GM21367 (cell line): ENCODE results near the gene MOCS3.
"Not testable (repeated sequence)": the region's sequence is repeated elsewhere in the genome, so short reads cannot be mapped to it uniquely, and the experiment has no call there.

Source experiments
- ATAC-seq: cut with Tn5 transposase; IDR thresholded peaks from one replicate; pipeline ENCODE4 v1.9.1; 2021; ENCODE audit not compliant: unreplicated experiment

The MOCS3 gene

DNA sequence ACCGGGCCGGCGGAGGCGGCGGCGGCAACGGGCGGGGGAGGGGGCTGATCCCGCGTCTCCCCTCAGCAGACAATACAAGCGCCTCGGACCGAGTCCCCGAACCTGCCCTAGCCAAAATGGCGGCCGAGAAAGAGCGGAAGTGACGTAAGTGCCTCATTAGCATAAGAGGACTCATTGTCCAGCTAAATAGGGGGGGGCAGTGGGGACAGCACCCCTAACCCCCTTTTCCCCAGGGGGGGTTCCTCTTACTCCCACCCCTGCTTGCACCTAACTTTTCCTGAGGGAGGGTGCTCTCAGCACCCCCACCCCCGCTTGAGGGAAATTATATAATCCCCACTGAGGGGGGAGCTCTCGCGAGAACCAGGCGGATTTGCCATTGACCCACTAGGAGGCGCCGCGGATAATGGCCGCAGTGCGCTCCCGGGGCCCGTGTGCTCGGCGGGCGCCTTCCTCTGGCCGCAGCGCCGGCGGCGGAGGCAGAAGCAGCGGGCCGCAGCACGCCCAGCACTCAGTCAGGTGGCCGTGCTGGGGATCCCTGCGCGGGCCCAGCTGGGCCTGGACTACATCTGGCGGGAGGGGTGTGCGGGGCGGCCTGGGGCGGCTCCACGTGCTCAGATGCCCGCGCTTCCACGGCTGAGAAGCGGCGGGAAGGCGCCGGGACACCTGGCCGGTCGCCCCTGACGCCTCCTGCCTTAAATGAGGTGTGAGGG lies 27.2 kb upstream of the MOCS3 start, which contains the start of gene ADNP:
Gene ADNP (minus strand): TSS at position 132 of the 710 bp plus-strand sequence. CDS start 27,441 bp downstream, outside the sequence.
- ATAC-seq: peak; percentile 46

DNA sequence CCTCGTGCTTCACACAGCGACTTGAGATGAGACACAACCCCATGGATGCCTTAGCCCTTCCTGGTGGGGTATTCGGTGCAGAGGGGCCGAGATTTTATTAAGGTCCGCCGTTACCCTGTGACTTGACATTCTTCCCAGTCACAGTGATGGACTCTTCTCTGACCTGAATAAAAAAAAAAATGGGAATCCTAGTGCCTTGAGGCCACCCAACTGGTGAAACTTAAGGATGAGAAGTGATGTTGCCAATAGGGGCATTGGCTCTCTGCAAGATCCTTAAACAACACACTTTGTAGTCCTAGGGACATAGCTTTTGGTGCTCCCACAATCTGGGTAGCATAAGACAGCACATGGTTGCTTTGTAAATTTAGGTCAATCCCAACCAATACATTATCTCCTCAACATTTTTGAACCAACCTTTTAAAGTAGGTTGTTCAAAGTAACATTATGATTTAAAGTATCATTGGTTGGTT lies 26.6 kb upstream of the MOCS3 start:
- ATAC-seq: no peak

DNA sequence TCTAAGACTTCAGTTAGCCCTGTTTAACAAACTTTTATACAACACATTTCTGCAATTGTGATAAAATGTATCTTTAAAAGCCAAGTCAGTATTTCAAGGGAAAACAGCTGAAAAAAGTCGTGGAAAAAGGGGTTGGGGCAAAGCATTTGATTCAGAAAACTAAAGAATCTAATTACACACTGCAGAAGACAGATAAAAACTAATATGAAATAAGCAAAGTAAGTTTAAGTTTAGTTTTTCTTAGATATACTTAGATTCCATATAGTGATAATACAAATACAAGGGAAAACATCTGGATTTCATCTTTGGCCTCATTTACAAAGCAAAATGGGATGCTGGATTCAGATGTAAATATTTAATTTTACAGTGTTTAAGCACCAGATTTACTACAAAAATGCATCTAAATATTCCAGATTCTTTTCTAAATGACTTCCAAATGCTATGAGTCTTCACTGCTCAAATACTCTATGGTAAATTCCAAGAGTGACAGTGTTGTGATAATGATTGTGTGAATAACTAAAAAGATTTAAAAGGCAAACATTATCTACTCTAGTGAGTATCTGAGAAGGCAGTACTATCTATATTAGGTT lies 25.8 kb upstream of the MOCS3 start:
- ATAC-seq: no peak

DNA sequence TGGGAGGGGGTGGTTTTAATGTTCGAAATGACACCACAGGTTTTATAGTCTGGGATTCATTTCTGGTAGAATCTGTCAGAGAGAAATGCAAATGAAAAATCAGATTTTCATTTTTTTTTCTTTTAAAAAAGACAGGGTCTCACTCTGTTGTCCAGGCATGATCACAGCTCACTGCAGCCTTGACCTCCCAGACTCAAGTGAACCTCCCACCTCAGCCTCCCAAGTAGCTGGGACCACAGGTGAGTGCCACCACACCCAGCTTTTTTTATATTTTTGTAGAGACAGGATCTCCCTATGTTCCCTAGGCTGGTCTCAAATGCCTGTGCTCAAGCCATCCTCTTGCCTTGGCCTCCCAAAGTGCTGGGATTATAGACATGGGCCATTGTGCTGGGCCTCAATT lies 25.0 kb upstream of the MOCS3 start:
- ATAC-seq: no peak

DNA sequence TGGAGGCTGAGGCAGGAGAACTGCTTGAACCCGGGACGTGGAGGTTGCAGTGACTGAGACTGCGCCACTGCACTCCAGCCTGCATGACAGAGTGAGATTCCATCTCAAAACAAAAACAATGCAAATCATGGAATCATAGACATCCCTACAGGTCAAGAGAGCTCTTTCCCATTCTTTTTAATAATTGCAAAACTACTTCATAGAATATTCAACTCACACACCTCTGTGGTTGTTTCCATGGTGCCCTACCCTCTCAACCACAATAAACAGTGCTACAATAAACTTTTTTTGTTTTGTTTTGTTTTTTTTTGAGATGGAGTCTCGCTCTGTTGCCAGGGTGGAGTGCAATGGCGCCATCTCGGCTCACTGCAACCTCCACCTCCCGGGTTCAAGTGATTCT lies 15.5 kb upstream of the MOCS3 start:
- ATAC-seq: no peak

DNA sequence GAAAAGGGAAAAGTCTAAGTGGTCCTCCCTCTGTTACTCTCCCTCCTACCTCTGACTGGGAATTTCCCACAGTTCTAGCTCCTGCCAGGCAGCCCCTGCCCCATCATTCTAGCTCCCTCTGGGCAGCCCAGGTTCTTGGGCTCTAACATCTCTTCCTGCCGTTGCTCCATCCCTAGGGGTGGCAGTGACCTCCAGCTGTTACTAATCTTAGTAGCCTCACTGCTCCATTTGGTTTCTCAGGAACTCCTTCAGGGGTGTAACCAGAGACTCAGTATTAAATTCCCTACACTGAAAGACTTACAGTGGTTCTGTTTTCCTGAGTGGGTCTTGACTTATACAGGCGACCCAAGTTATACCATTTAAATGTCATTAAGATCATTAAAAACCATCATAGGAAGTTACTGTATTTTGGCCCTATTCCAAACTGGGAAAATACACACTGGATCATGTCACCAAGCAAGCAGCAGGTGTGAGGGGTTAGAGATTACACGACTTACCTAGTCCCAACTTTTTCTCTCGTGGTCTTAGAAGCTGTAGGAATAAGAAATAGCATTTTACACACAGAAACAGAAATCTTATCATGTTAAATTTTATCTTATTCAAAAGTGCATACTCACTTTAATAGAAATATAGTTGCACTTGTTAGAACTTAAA lies 10.4 kb upstream of the MOCS3 start:
- ATAC-seq: no peak

DNA sequence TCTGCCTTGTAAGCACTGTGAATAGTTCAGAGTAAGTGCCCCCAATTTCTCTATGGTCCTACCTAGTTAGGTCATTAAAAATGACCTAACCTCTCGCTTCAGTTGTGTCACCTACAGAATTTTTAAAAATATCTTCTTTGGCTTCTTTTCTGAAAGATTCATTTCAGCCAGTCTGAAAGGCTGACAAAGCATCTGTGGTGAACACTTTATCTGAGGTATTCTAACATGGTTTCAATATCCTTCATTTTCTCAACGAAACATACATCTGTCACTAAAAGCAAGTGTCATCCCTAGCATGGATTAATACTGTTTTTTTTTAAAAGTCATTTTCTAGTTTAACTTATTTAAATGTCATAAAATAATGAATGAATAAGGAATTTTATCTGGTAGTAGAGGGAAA lies 5.4 kb upstream of the MOCS3 start:
- ATAC-seq: no peak

DNA sequence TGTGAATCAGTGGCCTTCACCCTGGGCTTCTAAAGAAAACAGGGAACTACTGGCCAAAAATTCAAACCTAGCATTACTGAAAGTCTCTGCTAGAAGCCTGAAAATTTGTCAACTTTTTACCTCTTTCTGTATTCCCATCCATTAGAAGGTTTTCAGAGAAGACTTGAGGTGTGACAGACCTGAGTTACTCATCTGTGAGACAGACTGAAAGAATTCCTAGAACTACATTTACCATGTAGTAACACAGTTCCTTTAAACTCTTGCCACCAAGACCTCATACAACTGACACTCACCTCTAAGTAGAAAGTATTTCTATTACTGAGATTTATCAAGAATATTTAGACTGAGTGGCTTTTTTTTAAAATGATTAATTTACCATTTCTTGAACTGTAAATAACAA lies 4.8 kb upstream of the MOCS3 start:
- ATAC-seq: no peak

DNA sequence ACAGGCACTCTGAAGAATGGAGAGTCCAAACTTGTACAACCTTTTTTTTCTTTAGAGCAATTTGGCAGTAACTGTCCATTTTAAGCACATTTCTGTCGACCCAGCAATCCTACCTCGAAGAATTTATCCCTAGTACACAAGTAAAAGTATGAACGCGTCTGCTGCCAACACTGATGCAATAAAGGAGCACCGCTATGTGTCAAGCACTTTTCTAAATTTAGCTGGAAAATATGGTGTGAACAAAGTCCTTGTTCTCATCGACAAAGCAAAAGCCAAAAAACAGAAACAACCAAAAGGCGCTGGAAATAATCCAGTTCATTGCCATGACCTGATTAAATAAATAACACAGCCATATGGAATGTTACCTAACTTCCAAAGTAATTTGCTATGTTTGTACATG lies 1.3 kb upstream of the MOCS3 start:
- ATAC-seq: no peak

DNA sequence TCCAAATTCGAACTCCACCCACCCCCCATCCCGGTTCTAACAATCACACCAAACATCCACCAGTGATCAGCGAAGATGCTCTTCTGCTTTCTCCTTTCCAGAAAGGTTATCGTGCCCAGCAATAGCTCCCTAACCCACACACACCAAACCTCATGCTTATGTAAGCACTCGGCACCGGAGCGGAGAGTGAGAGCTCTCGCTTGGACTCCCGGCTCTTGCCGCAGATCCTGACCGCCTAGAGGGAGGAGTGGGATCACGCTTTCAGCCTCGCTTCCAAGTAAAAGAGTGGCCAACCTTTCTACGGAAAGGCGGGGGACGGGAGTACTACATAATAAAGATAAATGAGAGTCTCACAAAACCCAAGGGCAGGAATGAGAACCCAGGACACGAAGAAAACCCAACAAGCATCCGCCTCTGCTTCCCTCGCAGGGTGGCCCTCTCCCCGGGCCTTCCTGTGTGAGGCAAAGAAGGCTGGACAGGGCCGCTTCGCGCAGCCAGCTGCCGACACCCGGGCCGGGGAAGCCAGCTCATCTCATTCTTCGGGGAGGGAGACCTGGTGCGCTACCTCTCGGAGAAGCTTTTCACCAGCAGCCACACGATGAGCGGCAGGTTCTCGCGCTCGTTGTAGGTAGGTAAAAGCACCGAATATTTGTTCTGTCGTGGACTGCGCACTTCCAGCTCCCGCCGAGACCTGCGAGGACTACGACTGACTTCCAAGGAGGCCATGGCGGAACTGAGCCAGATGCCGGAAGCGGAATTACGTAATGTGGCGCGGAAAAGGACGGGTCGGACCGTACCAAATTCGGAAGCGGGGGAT lies 612 bp upstream of the MOCS3 start, which contains the start of gene DPM1:
Gene DPM1 (minus strand): TSS at position 735 of the 817 bp plus-strand sequence. CDS start 9 bp downstream, at position 726.
- ATAC-seq: peak; percentile 67

DNA sequence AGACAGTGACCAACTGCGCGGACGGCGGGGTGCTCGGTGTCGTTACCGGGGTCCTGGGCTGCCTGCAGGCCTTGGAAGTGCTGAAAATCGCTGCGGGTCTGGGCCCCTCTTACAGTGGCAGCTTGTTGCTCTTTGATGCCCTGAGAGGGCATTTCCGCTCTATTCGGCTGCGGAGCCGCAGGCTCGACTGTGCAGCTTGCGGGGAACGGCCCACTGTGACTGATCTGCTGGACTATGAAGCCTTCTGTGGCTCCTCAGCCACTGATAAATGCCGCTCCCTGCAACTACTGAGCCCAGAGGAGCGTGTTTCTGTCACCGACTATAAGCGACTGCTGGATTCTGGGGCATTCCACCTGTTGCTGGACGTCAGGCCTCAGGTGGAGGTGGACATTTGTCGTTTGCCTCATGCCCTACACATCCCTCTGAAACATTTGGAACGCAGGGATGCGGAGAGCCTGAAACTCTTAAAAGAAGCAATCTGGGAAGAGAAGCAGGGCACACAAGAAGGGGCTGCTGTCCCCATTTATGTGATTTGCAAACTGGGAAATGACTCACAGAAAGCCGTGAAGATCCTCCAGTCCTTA lies 1.0 kb downstream of the MOCS3 start:
- ATAC-seq: no peak

DNA sequence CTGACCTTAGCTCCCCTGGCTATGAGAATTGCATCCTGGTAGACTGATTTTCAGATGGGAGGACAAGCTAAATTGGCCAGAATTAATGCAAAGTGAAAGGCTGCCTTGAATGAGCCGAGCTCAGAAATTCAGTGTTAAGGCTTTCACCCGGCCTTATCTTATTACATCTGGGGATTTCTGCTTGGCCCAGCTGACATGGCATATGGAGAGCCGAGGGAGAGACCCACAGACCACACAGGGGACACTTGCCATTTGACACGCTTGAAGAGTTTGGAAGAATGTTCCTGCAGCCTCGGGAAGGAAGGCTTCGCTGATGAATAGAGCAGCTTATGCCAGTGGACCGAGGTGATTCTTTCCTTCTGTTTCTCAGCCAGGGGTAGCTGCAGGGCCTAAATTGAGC lies 9.0 kb downstream of the MOCS3 start:
- ATAC-seq: no peak

DNA sequence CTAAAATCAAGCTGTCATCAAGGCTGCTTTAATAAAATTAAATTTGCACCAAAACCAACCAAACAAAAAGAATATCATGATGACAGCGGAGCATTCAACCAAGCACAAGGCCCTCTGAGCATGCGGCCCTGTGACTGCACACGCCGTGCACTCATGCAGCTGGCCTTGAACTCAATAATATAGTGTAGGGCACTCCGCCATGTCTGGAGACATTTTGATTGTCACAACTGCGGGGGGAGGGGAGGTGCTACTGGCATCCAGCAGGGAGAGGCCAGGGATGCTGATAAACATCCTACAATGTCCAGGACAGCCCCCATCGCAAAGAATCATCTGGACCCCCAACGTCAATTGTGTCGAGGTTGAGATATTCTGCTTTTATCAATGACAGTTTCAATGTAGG lies 9.7 kb downstream of the MOCS3 start:
- no peak for ATAC-seq

DNA sequence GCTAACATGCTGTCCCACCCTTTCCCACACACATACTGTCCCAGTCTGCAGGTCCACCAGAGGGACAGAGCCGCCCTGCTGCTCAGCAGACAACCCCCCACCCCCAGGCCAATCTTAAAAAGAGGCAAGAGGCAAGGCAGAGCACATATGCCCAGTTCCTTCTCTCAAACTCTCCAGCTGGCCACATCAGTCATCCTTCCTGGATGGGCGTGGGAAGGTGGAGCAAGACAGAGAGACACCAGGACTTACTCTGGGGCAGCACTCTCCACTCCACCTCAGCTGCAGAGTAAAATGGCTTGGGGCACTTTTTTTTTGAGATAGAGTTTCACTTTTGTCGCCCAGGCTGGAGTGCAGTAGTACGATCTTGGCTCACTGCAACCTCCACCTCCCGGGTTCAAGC lies 10.8 kb downstream of the MOCS3 start:
- ATAC-seq: no peak

DNA sequence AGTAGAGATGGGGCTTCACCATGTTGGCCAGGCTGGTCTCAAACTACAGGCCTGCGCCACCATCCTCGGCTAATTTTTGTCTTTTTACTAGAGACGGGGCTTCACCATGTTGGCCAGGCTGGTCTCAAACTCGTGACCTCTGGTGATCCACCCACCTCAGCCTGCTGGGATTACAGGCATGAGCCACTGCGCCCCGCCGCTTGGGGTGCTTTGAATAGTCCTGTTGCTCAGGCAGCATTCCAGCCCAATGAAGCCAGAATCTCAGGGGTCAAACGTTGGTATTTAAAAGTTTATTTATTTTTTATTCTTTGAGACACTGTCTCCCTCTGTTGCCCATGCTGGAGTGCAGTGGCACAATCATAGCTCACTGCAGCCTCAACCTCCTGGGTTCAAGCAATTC lies 11.3 kb downstream of the MOCS3 start:
- no peak for ATAC-seq

DNA sequence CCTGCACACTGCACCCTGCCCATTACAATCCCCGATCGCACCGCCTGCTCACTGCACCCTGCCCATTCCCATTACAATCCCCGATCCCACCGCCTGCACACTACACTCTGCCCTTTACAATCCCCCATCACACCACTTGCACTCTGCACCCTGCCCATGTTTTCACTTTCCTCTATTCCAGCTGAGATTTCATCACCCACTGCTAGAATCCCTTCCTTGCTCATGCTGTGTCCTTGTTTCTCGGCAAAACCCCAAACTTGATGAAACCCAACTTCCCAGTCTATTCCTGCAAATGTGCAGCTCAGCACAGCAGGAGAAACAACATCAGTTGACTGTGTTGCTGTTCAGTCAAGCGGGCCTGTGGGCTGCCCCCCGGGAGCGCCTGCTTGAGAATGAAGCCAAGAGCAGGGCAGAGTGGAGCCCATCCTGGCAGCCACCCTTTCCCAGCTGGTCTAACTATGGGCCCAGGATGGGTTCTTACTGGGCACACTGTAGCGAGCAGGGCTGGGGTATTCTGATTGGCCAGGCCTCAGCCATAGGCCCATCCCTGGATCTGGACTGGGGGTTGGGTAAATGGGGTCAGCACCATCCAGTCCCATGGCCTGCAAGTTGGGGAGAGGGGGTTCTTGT lies 17.2 kb downstream of the MOCS3 start:
- no peak for ATAC-seq

DNA sequence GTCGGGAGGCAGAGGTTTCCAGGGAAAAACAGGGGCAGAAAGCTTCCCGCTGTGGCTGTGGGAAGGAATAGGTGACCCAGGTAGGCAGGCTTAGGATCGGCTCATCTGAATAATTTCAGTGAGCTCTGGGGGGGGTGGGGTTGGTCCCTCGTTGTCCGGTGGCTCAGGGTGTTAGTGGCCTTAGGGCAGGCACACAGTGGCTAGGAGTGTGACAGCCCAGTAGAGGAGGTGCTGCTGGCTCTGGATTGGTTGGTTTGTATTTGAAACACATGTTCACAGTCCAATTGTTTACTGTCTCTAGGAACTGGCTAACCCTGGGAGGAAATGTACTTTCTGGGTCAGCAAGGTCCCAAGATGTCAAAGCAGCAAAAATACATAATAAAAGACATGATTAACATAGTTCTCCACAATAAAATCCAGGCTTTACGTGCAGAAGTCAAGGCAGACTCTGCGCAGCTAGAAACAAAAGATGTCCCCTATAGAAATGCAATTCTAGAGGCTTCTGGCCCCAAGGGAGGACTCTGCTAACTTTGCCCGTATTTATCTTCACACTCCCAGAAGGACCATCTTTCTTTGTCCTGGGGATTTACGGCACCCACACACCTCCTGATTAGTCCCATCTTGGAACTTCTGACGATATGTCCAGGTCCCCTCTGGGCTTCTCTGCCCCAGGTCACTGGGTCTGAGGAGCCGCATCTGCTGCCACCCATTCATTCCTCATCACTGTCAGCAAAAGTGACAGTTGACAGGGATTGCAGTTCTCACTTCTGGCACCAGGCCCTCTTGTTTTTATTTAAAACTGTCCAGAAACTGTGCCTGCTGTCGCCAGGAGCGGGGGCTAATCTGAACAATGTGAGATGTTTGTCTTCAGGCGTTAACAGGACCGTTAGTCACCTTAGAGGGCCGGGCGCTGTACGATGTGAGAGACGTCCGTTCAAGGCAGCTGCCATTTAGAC lies 18.7 kb downstream of the MOCS3 start:
- no peak for ATAC-seq

DNA sequence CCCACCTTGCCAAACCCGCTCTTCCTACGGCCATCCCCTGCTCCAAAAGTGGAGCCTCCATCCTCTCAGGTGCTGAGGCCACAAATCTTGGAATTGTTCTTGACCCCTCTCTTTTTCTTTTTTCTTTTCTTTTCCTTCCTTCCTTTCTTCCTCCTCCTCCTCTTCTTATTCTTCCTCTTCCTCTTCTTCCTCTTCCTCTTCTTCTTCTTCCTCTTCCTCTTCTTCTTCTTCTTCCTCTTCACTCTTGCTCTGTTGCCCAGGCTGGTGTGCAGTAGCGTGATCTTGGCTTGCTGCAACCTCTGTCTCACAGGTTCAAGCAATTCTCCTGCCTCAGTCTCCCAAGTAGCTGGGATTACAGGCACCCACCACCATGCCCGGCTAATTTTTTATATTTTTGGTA lies 19.9 kb downstream of the MOCS3 start:
- not testable (repeated sequence) for ATAC-seq

DNA sequence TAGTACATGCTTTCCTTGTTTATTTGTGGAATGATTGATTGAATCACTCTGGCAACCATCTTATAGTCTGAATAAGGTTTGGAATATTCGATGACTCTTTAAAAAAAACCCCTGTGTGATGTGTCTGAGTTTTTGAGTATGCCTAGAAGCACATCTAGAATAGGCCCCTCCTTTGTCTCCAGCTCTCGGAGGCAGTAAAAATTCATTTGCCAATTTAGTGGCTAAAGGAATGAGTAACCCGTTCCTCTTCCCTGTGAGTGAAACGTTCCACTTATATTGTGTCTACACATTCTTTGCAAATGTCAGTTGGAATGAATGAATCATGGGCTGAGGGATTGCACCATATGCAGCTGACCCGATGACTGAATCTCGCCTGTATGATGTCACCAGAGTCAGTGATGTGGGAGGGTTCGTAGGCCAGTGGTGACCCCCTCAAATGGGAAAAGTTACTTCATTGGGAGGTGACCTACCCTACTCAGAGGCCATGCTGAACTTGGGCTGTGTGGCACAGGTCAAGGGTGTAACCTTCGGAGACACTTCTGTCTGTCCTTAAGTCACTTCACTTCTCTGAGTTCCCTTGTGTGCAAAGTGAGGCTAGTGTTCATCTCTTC lies 21.6 kb downstream of the MOCS3 start:
- ATAC-seq: no peak
